Activated naive CD4-positive, alpha-beta T cell treated with anti-CD3 and anti-CD28 coated beads, Interleukin-2, amount 10 ng/mL, durations not matched to agents 7 days and 5 days (primary cell): ENCODE data around the gene BCR.

Source experiments
- CTCF ChIA-PET: fragments of 350-600 bp; sonication (Branson Sonifier 250); formaldehyde crosslinking; loops from one replicate; lab custom pipeline; 2021; ENCODE audit warnings: antibody characterized with exemption; lab: Charles Lee
- DNase-seq: peaks from one replicate; pipeline ENCODE4 v3.0.0-alpha.2; 2020
- H3K27ac Mint-ChIP-seq: one replicate; pipeline ENCODE4 v1.8.0; 2021; ENCODE audit warnings: mild to moderate bottlenecking, moderate library complexity, mixed read lengths
- H3K27me3 Mint-ChIP-seq: one replicate; pipeline ENCODE4 v1.8.0; 2021; ENCODE audit warnings: mild to moderate bottlenecking, mixed read lengths
- H3K36me3 Mint-ChIP-seq: one replicate; pipeline ENCODE4 v1.8.0; 2021; ENCODE audit warnings: mixed read lengths
- H3K4me1 Mint-ChIP-seq: one replicate; pipeline ENCODE4 v1.8.0; 2021; ENCODE audit warnings: mixed read lengths
- H3K4me3 Mint-ChIP-seq: one replicate; pipeline ENCODE4 v1.8.0; 2021; ENCODE audit warnings: mild to moderate bottlenecking, moderate library complexity, mixed read lengths
- H3K9me3 Mint-ChIP-seq: one replicate; pipeline ENCODE4 v1.8.0; 2021; ENCODE audit warnings: mixed read lengths

Gene BCR

DNA sequence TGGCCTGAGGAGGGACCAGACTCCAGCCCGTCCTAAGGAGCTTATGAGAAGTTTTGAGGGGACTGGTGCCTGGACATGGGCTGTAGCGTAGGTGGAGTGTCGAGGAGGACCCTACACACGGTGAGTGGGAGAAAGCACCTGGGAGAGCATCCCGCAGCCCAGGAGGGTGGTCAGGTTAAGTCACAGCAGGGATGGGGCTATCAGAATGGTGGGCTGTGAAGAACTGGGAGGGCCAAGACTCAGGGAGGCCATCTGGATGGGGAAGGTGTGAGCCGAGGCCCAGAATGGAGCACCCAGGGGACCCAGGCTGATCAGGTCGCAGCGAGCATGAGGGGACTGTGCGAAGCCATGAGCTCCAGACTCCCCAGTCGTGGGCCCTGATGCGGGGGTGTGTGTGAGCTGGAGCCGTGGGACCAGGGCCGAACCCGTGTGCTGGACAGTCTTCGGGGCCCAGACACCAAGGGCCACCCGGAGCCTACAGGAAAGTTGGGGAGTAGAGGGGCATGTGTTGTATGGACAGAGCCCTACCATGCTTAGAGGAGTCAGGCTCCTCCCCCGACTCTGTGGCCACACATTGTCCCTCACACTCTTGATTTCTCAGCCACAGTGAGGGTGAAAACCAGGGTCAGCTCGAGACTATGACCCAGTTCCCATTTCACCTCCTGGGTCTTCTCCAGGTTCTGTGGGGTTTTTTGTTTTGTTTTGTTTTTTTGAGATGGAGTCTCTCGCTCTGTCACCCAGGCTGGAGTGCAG lies 54.3 kb downstream of the BCR start:
- Mint-ChIP-seq H3K4me3 (no peak overlapping the region), H3K4me1 (peaks cover 40% of the 10 kb centered on the region), H3K27ac (no peak overlapping the region), H3K36me3 (peaks cover 43% of the 10 kb centered on the region), H3K27me3 (no peaks in the 10 kb centered on the region), H3K9me3 (peaks cover 11% of the 10 kb centered on the region)
- CTCF ChIA-PET = interaction anchor here (1.1 kb wide), 1 partner anchor 9 kb away, joined by 3 read pairs; no protein-coding TSS in a partner anchor
- DNase-seq = no peak

DNA sequence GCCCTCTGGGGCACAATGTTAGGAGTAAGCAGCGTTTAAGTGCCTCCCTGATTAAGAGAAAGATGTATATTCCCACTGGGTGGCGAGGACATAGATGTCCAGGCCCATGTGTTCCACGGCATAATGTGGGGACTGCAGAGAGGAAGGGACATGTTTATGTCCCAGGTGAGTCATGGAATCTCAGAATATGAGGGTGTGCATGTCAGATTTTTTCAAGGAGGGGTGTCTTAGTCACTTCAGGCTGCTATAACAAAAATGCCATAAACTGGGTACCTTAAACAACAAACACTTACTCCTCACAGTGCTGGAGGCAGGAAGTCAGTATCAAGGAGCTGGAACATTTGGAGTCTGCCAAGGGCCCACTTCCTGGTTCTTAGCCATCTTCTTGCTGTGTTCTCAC lies 55.1 kb downstream of the BCR start:
- DNase-seq = no peak
- CTCF ChIA-PET = interaction anchor here (0.7 to 1.1 kb wide), 2 partner anchors 36 to 1490 kb away, joined by 3 to 4 read pairs; no protein-coding TSS in a partner anchor
- Mint-ChIP-seq H3K27me3 (no peaks in the 10 kb centered on the region), H3K36me3 (peaks cover 37% of the 10 kb centered on the region), H3K4me1 (peaks cover 40% of the 10 kb centered on the region), H3K9me3 (peaks cover 6% of the 10 kb centered on the region), H3K4me3 (no peak overlapping the region), H3K27ac (no peak overlapping the region)

DNA sequence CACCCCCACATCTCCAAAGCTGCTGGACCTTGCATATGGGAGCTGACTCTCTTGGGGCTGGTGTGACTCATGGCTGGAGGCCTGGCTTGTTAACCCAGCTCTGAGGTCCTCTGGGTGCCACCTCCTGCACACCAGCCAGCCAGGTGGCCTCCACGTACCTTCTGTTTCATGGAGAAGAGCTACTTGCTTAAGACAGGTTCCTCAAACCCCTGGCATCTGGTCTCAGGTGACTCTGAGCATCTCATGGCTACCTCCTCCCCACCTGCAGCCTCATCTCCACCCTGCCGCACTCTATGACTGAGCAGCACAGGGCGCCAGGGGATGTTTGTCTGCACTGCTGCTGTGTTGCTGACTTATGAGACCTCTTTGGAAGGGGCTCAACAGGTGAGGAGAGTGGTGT lies 55.7 kb downstream of the BCR start:
- Mint-ChIP-seq H3K4me1 (peaks cover 44% of the 10 kb centered on the region), H3K27ac (no peak overlapping the region), H3K4me3 (no peak overlapping the region), H3K9me3 (peaks cover 6% of the 10 kb centered on the region), H3K36me3 (peaks cover 35% of the 10 kb centered on the region), H3K27me3 (no peaks in the 10 kb centered on the region)
- DNase-seq = no peak
- CTCF ChIA-PET = interaction anchor here (0.7 to 1.1 kb wide), 2 partner anchors 35 to 1490 kb away, joined by 3 to 4 read pairs; no protein-coding TSS in a partner anchor

DNA sequence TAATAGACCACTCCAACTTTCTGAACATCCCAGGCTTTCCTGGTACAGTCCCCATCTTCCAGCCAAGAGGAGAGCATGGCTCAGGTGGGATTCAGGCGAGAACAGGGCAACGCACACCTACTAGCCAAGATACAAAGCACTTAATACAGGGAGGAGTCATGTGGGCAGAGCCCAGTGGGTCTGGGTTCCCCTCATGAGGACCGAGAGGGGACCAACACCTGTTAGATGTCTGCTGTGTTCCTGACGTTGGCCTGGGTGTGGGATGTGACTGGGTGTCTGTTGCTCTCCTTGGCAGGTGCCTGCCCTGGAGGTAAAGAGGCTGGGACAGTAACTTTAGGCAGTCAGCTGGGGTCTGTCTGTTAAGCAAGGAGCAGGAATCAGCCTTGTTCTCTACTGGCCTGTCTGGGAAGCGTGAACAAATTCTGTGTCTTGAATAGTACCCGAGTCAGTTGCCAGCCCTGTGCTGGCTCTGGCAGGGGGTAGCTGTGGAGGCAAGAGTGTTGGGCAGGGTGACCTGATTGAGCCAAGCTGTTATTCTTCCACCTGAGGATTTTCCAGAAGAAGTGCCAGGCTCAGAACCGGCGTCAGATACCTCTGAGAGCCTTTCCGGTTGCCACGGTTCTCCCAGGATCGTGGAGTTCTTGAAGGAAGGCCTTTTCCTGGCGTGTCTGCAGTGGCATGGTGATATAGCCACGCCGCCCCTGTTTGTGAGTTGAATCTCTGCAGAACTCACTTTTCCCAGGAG lies 56.3 kb downstream of the BCR start:
- H3K9me3 Mint-ChIP-seq = peaks cover 6% of the 10 kb centered on the region
- H3K27ac Mint-ChIP-seq = no peak overlapping the region
- no peaks in the 10 kb centered on the region for H3K27me3 Mint-ChIP-seq
- H3K36me3 Mint-ChIP-seq = peaks cover 34% of the 10 kb centered on the region
- peaks cover 48% of the 10 kb centered on the region for H3K4me1 Mint-ChIP-seq
- no peak for DNase-seq
- CTCF ChIA-PET = interaction anchor here (0.9 to 1.1 kb wide), 2 partner anchors 10 to 35 kb away, joined by 3 read pairs; no protein-coding TSS in a partner anchor
- H3K4me3 Mint-ChIP-seq = no peak overlapping the region

DNA sequence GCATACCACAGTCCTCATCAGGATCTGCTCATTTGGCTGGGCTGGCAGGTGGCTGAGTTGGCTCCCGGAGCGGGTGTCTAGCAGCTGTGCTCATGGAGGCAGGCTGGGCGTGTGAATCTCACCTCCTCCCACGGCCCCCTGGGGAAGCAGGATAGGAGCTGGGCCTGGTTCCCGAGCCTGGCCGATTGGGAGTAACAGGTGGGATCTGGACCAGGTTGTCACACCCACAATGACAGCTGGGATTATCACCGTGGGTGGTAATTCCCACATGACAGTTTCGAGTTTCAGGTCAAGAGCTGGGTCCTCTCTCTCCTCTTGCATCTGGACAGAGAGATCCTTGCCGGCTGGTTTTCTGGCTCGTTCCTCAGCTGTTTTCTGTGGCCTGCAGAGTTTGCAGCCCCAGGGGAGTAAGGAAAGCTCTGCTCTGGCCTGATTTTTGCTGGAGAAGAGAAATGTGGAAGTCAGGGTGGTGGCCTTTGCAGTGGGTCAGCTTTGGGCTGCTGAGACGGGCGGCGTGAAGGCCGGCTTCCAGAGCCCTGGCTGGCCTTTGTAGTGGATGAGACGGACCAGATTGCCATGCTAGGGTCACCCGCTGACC lies 57.0 kb downstream of the BCR start:
- H3K4me1 Mint-ChIP-seq = peaks cover 52% of the 10 kb centered on the region
- no peak overlapping the region for H3K27ac Mint-ChIP-seq
- no peak overlapping the region for H3K4me3 Mint-ChIP-seq
- peaks cover 32% of the 10 kb centered on the region for H3K36me3 Mint-ChIP-seq
- CTCF ChIA-PET = interaction anchor here (0.9 kb wide), 1 partner anchor 11 kb away, joined by 3 read pairs; no protein-coding TSS in a partner anchor
- peaks cover 6% of the 10 kb centered on the region for H3K9me3 Mint-ChIP-seq
- DNase-seq = no peak
- H3K27me3 Mint-ChIP-seq = no peaks in the 10 kb centered on the region

DNA sequence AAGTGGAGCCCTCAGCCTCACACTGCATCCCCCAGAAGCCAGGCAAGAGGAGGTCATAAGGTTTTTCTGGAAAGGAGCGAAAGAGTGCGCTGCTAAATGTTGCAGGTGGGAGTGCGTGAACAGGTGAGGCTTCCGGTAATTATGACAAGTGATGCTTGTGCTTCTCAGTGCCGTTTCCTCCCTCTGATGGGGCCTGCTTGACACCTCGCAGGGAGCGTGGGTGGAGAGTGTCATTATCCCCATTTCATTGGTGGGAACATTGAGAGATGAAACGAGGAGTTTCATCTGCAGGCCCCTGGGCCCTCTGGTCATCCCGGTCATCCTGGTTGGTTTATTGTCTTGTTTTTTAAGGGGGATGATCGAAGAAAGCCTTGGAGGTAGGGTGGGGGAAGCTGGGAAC lies 57.5 kb downstream of the BCR start:
- H3K9me3 Mint-ChIP-seq = peaks cover 6% of the 10 kb centered on the region
- peaks cover 58% of the 10 kb centered on the region for H3K4me1 Mint-ChIP-seq
- CTCF ChIA-PET = no interaction called here
- peaks cover 32% of the 10 kb centered on the region for H3K36me3 Mint-ChIP-seq
- H3K4me3 Mint-ChIP-seq = no peak overlapping the region
- DNase-seq = no peak
- H3K27ac Mint-ChIP-seq = peak overlapping the region; percentile 55
- H3K27me3 Mint-ChIP-seq = no peaks in the 10 kb centered on the region

DNA sequence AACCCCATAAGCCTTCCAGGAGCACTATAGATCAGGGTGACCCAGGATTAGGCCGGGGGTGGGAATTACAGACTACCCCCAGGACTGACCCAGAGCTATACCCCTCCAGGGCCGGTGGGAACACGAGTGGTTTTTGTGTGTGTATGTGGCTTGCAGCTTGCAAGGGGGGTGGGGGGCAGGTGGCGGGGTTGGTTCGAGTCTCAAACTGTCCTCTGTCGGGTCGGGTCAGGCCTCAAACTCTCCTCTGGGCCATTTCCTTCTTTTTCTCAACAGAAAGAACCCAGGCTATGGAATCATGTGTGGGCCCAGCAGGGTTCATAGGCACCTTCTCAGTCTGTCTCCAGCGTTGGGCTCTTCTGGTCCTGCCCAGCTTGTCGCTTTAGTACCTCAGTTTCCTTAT lies 58.4 kb downstream of the BCR start:
- peak overlapping the region; percentile 21 for H3K27ac Mint-ChIP-seq
- CTCF ChIA-PET = interaction anchor here (1.1 kb wide), 1 partner anchor 43 kb away, joined by 3 read pairs; no protein-coding TSS in a partner anchor
- H3K4me1 Mint-ChIP-seq = peaks cover 66% of the 10 kb centered on the region
- DNase-seq = no peak
- H3K27me3 Mint-ChIP-seq = no peaks in the 10 kb centered on the region
- H3K36me3 Mint-ChIP-seq = peaks cover 32% of the 10 kb centered on the region
- H3K9me3 Mint-ChIP-seq = peaks cover 6% of the 10 kb centered on the region
- H3K4me3 Mint-ChIP-seq = no peak overlapping the region

DNA sequence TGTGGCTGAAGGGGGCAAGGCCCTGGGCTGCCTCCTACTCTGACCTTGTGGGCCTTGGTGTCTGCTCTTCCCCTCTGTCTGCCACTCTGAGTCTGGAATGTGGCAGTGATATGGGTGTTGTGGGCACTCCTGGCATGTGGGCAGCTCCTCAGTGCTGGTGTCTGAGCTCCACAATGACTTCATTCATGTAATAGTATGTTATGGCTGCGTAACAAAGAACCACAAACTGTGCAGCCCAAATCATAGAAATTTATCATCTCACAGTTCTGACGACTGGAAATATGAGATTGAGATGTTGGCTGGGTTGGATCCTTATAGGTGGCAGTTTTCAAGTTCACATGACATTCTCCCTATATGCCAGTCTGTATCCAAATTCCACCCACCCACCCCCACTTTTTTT lies 59.1 kb downstream of the BCR start:
- Mint-ChIP-seq H3K9me3 (peaks cover 6% of the 10 kb centered on the region), H3K27ac (no peak overlapping the region), H3K4me3 (no peak overlapping the region), H3K4me1 (peaks cover 71% of the 10 kb centered on the region), H3K36me3 (peaks cover 28% of the 10 kb centered on the region), H3K27me3 (no peaks in the 10 kb centered on the region)
- no peak for DNase-seq
- CTCF ChIA-PET = interaction anchor here (1.1 to 1.2 kb wide), 2 partner anchors 43 kb away, joined by 3 read pairs; no protein-coding TSS in a partner anchor

DNA sequence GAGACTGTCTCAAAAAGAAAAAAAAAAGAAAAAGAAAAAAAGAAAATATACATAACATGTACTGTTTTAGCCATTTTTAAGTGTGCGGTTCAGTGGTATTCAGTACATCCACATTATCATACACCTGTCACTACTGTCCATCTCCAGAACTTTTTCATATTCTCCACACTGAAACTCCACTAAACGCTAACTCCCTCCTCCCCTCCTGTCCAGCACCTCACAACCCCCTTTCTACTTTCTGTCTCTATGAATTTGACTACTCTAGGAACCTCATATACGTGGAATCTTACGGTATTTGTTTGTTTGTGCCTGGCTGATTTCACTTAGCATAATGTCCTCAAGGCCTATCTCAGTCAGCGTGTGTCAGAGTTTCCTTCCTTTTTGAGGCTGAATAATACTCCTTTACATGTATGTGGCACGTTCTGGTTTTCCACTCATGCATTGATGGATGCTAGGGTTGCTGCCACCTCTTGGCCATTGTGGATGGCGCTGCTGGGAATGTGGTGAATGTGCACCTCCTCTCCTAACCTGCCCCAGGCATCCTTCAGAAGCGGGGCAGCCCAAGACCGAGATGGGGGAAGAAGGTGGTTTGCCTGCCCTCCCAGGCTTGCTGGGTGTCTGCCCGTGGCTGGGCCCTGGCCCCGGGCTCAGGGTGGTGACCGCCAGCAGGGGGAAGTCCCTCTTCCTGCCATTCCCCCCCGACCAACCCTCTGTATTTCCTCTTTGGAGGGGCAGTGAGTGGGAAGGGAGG lies 60.5 kb downstream of the BCR start:
- CTCF ChIA-PET = interaction anchor here (1.2 kb wide), 1 partner anchor 42 kb away, joined by 3 read pairs; no protein-coding TSS in a partner anchor
- peaks cover 20% of the 10 kb centered on the region for H3K36me3 Mint-ChIP-seq
- H3K27ac Mint-ChIP-seq = peak overlapping the region; percentile 20
- peak; percentile 32 for DNase-seq
- H3K27me3 Mint-ChIP-seq = no peaks in the 10 kb centered on the region
- H3K9me3 Mint-ChIP-seq = peaks cover 3% of the 10 kb centered on the region
- peaks cover 76% of the 10 kb centered on the region for H3K4me1 Mint-ChIP-seq
- no peak overlapping the region for H3K4me3 Mint-ChIP-seq

DNA sequence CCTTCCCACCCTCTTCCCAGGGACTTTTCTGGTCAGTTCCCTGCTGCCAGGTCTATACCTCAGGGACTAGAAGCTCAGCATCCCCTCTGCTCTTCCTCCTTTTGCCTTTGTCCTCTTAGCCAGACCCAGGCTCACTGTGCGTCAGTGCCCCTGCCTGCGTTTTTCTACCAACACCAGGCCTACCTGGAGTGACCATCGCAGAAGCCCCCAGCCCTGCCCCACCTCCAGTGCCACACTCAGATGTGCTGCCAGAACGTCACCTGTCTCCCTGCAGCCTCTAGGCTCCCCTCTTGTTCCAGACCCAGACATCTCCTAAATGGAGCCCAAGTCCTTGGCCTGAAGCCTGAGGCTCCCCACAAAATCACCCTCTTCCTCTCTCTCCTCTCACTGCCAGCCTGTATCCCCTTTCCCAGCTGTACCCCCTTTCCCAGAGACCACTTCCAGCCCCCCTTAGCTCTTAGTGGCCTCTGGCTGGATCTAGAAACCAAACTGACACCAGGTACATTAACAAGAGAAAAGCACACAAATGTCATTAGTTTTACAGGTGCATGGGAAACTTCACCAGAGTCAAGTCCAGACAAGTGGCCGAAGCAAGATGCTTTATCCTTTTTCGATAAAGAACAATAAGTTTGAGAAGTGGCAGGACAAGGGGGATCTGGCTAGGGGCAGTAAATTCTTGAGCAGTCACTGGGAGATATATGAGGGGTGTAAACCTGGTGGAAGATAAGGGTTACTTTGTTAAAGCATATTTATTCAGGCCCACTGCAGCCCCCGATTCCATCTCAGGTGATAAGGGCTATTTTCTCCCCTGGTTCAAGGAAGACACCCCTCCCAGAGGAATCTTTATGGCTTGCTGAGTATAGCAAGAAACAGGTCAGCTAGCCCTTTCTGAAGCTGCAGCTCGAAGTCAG lies 61.5 kb downstream of the BCR start:
- Mint-ChIP-seq H3K27me3 (no peaks in the 10 kb centered on the region), H3K36me3 (peaks cover 20% of the 10 kb centered on the region), H3K9me3 (peaks cover 3% of the 10 kb centered on the region), H3K27ac (peak overlapping the region; percentile 30), H3K4me3 (no peak overlapping the region), H3K4me1 (peaks cover 83% of the 10 kb centered on the region)
- CTCF ChIA-PET = interaction anchor here (1.2 to 1.6 kb wide), 4 partner anchors 15 to 58 kb away, joined by 3 to 7 read pairs (median 4); no protein-coding TSS in a partner anchor
- no peak for DNase-seq

DNA sequence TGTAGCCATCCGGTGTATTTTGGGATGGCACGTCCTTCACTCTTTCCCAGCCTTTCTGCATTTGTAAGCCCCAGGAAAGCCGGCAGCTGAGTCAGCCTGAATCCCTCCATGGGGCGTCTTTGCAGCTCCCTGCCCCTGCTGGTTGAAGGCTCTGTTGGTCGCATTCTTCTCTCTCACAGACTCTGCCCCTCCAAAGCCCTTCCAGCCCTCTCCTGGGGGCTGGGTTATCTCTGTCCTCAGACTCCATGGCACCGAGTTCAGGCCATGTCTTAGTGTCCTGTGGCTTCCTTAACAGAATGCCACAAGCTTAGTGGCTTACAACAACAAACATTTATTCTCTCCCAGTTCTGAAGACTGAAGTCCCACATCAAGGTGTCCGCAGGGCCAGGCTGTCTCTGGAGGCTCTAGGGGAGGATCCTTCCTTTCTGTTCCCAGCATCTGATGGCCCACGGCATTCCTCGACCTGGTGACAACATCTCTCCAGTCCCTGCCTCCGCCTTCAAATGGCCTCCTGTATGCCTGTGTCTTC lies 62.2 kb downstream of the BCR start:
- peaks cover 21% of the 10 kb centered on the region for H3K36me3 Mint-ChIP-seq
- CTCF ChIA-PET = interaction anchor here (1.2 to 1.6 kb wide), 7 partner anchors 10 to 65 kb away, joined by 3 to 12 read pairs (median 5); no protein-coding TSS in a partner anchor
- peak; percentile 27 for DNase-seq
- H3K27ac Mint-ChIP-seq = peak overlapping the region; percentile 90
- H3K9me3 Mint-ChIP-seq = peaks cover 3% of the 10 kb centered on the region
- peaks cover 83% of the 10 kb centered on the region for H3K4me1 Mint-ChIP-seq
- H3K4me3 Mint-ChIP-seq = peak overlapping the region; percentile 33
- H3K27me3 Mint-ChIP-seq = no peaks in the 10 kb centered on the region

DNA sequence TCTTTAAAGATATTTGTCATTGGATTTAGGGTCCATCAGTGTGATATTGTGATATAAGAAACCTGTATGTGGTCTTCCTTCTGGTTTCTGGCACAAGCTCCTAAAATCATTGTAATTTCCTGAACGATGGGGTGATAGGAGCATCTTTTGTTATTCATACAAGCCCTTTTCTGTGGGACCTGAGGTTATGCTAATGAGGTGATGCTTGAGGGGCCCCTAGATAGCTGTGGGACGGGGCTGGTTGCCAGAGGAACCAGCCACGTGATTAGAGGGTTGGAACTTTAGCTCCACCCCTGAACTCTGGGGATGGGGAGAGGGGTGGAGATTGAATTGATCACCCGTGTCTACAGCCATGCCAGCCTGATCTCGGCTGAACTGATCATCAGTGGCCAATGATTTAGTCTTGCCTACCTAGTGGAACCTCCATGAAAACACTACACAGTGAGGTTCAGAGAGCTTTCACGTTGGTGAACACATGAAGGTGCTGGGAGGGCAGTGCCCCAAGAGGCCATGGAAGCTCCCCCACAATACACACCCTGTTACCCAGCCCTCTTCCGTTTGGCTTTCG lies 62.8 kb downstream of the BCR start:
- DNase-seq = peak; percentile 78
- Mint-ChIP-seq H3K36me3 (peaks cover 21% of the 10 kb centered on the region), H3K27me3 (no peaks in the 10 kb centered on the region), H3K9me3 (peaks cover 3% of the 10 kb centered on the region), H3K4me1 (peaks cover 83% of the 10 kb centered on the region), H3K27ac (peak overlapping the region; percentile 90), H3K4me3 (peak overlapping the region; percentile 33)
- CTCF ChIA-PET = interaction anchor here (0.7 to 1.6 kb wide), 10 partner anchors 11 to 65 kb away, joined by 3 to 12 read pairs (median 4); no protein-coding TSS in a partner anchor
